ENCODE data around the gene USP12.

DNA sequence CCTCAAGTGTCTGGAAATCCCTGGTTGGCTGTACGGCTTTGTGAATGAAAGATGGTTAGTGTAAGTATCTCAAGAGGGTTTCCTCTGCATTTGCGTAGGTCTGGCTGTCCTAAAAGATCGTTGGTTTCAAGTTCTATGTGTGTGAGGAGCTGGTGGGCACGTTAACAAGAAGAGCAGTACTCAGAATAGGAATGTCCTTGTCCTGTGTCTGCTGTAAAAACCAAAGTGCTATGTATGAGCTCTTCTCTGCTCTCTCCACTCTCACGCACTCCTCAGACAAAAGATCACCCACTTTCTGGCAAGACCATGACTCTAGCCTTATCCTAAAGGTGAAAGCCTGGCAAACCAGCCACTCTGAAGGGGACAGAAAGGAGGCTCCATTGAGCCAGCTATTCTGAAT is 39.1 kb downstream of the USP12 start:
- TF ChIP-seq, protein P1, sequence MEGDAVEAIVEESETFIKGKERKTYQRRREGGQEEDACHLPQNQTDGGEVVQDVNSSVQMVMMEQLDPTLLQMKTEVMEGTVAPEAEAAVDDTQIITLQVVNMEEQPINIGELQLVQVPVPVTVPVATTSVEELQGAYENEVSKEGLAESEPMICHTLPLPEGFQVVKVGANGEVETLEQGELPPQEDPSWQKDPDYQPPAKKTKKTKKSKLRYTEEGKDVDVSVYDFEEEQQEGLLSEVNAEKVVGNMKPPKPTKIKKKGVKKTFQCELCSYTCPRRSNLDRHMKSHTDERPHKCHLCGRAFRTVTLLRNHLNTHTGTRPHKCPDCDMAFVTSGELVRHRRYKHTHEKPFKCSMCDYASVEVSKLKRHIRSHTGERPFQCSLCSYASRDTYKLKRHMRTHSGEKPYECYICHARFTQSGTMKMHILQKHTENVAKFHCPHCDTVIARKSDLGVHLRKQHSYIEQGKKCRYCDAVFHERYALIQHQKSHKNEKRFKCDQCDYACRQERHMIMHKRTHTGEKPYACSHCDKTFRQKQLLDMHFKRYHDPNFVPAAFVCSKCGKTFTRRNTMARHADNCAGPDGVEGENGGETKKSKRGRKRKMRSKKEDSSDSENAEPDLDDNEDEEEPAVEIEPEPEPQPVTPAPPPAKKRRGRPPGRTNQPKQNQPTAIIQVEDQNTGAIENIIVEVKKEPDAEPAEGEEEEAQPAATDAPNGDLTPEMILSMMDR (IDR thresholded peaks at IDR 0.05) = no peak
- TF ChIP-seq EP300 (IDR thresholded peaks at IDR 0.05; ENCODE audit: low read depth) (no peak), POLR2A (IDR thresholded peaks at IDR 0.05) (no peak)
